Ectodermal cell (in vitro differentiated cells): ENCODE measurements around the gene STARD3.
A peak's percentile ranks its signal among the peaks of the same experiment; 100 is the strongest.

ENCODE experiments used
- H3K27ac ChIP-seq: 2 replicates; pipeline ENCODE4 v1.7.0; 2013; ENCODE audit warnings: mild to moderate bottlenecking, low read depth, low read length; ENCODE audit not compliant: insufficient read depth, poor library complexity, severe bottlenecking
- H3K27me3 ChIP-seq: 2 replicates; pipeline ENCODE4 v1.7.0; 2013; ENCODE audit warnings: mild to moderate bottlenecking, low read length; ENCODE audit not compliant: insufficient read depth, control insufficient read depth, poor library complexity, severe bottlenecking
- H3K36me3 ChIP-seq: one replicate; pipeline ENCODE4 v1.7.0; 2013; ENCODE audit warnings: low read length; ENCODE audit not compliant: control insufficient read depth, insufficient read depth
- H3K4me1 ChIP-seq: one replicate; pipeline ENCODE4 v1.7.0; 2013; ENCODE audit warnings: low read length; ENCODE audit not compliant: control insufficient read depth, insufficient read depth
- H3K4me3 ChIP-seq: 2 replicates; pipeline ENCODE4 v1.7.0; 2013; ENCODE audit warnings: low read depth, low read length, control low read depth; ENCODE audit not compliant: insufficient read depth
- H3K9me3 ChIP-seq: 2 replicates; pipeline ENCODE4 v1.7.0; 2013; ENCODE audit warnings: mild to moderate bottlenecking, low read length, moderate library complexity; ENCODE audit not compliant: control insufficient read depth
- WGBS, 2 experiments: methylation state at CpG; one replicate each; pipeline ENCODE4 v1.1.7; 2013; ENCODE audit warnings: missing lambda C conversion rate in 2 of 2; 5-methylcytosine and 5-hydroxymethylcytosine counted together

STARD3 gene

GRCh38 chr17:39651923-39652586 is 15.1 kb downstream of the STARD3 start:
- H3K4me1 ChIP-seq: peaks cover 35% of the 10 kb centered on the region
- H3K36me3 ChIP-seq: no peaks in the 10 kb centered on the region
- 76 to 82% methylated on average over 8 of the region's 8 CpGs for WGBS, 2 experiments
- no peaks in the 10 kb centered on the region for H3K9me3 ChIP-seq
- peak overlapping the region; percentile 79 for H3K27ac ChIP-seq
- no peaks in the 10 kb centered on the region for H3K27me3 ChIP-seq
- H3K4me3 ChIP-seq: no peak overlapping the region

GRCh38 chr17:39652587-39653315 is 15.8 kb downstream of the STARD3 start:
- H3K27me3 ChIP-seq: no peaks in the 10 kb centered on the region
- 30 to 31% methylated on average over 7 of the region's 7 CpGs for WGBS, 2 experiments
- H3K9me3 ChIP-seq: no peaks in the 10 kb centered on the region
- H3K4me1 ChIP-seq: peaks cover 35% of the 10 kb centered on the region
- peak overlapping the region; percentile 79 for H3K27ac ChIP-seq
- peak overlapping the region; percentile 15 for H3K4me3 ChIP-seq
- peaks cover 2% of the 10 kb centered on the region for H3K36me3 ChIP-seq

GRCh38 chr17:39653316-39653661 is 16.3 kb downstream of the STARD3 start:
- Histone ChIP-seq H3K27ac (peak overlapping the region; percentile 79), H3K4me3 (peak overlapping the region; percentile 15), H3K27me3 (no peaks in the 10 kb centered on the region), H3K36me3 (peaks cover 4% of the 10 kb centered on the region), H3K4me1 (peaks cover 35% of the 10 kb centered on the region), H3K9me3 (no peaks in the 10 kb centered on the region)
- 79 to 81% methylated on average over 12 of the region's 12 CpGs for WGBS, 2 experiments

- whole genome bisulfite sequencing, 2 experiments: 82% methylated on average over 14 of the region's 14 CpGs
- Histone ChIP-seq H3K4me1 (peaks cover 35% of the 10 kb centered on the region), H3K27ac (no peak overlapping the region), H3K9me3 (no peaks in the 10 kb centered on the region), H3K36me3 (peaks cover 4% of the 10 kb centered on the region), H3K27me3 (no peaks in the 10 kb centered on the region), H3K4me3 (no peak overlapping the region)
Measured at GRCh38 chr17:39653662-39654331, 16.9 kb downstream of the STARD3 start.

GRCh38 chr17:39655105-39655504 is 18.2 kb downstream of the STARD3 start:
- Histone ChIP-seq H3K27me3 (no peaks in the 10 kb centered on the region), H3K36me3 (peaks cover 4% of the 10 kb centered on the region), H3K4me1 (peaks cover 35% of the 10 kb centered on the region), H3K4me3 (no peak overlapping the region), H3K27ac (no peak overlapping the region), H3K9me3 (no peaks in the 10 kb centered on the region)
- WGBS, 2 experiments: 89 to 93% methylated on average over 2 of the region's 2 CpGs

GRCh38 chr17:39658346-39658745 is 21.4 kb downstream of the STARD3 start:
- peaks cover 4% of the 10 kb centered on the region for H3K36me3 ChIP-seq

GRCh38 chr17:39658760-39659159 is 21.8 kb downstream of the STARD3 start:
- Histone ChIP-seq H3K27ac (no peak overlapping the region), H3K36me3 (peaks cover 4% of the 10 kb centered on the region), H3K9me3 (no peaks in the 10 kb centered on the region), H3K4me1 (peaks cover 21% of the 10 kb centered on the region), H3K27me3 (no peaks in the 10 kb centered on the region), H3K4me3 (no peak overlapping the region)
- WGBS, 2 experiments: 85 to 87% methylated on average over 3 of the region's 3 CpGs

More at GRCh38 chr17:39658346-39658745, 21.4 kb downstream of the STARD3 start:
- H3K27ac ChIP-seq: no peak overlapping the region
- H3K9me3 ChIP-seq: no peaks in the 10 kb centered on the region
- no peak overlapping the region for H3K4me3 ChIP-seq
- peaks cover 23% of the 10 kb centered on the region for H3K4me1 ChIP-seq
- 89 to 90% methylated on average over 11 of the region's 11 CpGs for WGBS, 2 experiments
- no peaks in the 10 kb centered on the region for H3K27me3 ChIP-seq

- Histone ChIP-seq H3K4me1 (peaks cover 21% of the 10 kb centered on the region), H3K9me3 (no peaks in the 10 kb centered on the region), H3K4me3 (no peak overlapping the region), H3K27me3 (no peaks in the 10 kb centered on the region), H3K36me3 (peaks cover 4% of the 10 kb centered on the region), H3K27ac (no peak overlapping the region)
- WGBS, 2 experiments: 83 to 85% methylated on average over 15 of the region's 15 CpGs
Measured at GRCh38 chr17:39659279-39660010, 22.5 kb downstream of the STARD3 start.

- H3K9me3 ChIP-seq: no peaks in the 10 kb centered on the region
- peaks cover 18% of the 10 kb centered on the region for H3K4me1 ChIP-seq
- no peak overlapping the region for H3K27ac ChIP-seq
- H3K27me3 ChIP-seq: no peaks in the 10 kb centered on the region
- peaks cover 4% of the 10 kb centered on the region for H3K36me3 ChIP-seq
- no peak overlapping the region for H3K4me3 ChIP-seq
- 93 to 94% methylated on average over 5 of the region's 5 CpGs for WGBS, 2 experiments
Measured at GRCh38 chr17:39660011-39660360, 23.0 kb downstream of the STARD3 start.
